IMR-90 (cell line): ENCODE data around the gene NBEA. TPM values are rescaled to one million over a fixed set of nuclear protein-coding genes. Genes with fewer than 3 reads are reported as not detected.

Experiments used
- ATAC-seq: fragments of 200-7000 bp; cut with Tn5 transposase; 2 replicates; pipeline ENCODE4 v1.9.1; 2020; ENCODE audit warnings: low read depth, mild to moderate bottlenecking, moderate library complexity
- BruUV-seq: library from RNA; stranded (reverse); fragments of 400-500 nt; replicated peaks from 2 replicates; lab custom pipeline; 2021; lab: Mats Ljungman, UMichigan
- CTCF ChIA-PET: fragments of 300-600 bp; formaldehyde crosslinking; extraction: SDS; loops from one replicate; lab custom pipeline; 2021; ENCODE audit warnings: antibody characterized with exemption; lab: Yijun Ruan, JAX
- POLR2A ChIA-PET: fragments of 300-600 bp; sonication (Branson Sonifier 250); formaldehyde crosslinking; loops from one replicate; lab custom pipeline; 2022; ENCODE audit warnings: antibody characterized with exemption; ENCODE audit not compliant: unreplicated experiment; lab: Charles Lee
- DNase-seq: peaks from one replicate; pipeline ENCODE4 v3.0.0; 2013
- H2AFZ ChIP-seq: replicated peaks from 2 replicates; pipeline ENCODE3; 2013; ENCODE audit warnings: low read length, mild to moderate bottlenecking; ENCODE audit not compliant: poor library complexity
- H2AK5ac ChIP-seq: 2 replicates; pipeline ENCODE4 v1.6.1; 2013; ENCODE audit warnings: low read depth, low read length, inconsistent platforms
- H2AK9ac ChIP-seq: replicated peaks from 2 replicates; pipeline ENCODE3; 2013; ENCODE audit warnings: mild to moderate bottlenecking, low read depth, low read length, moderate library complexity; ENCODE audit not compliant: poor library complexity
- H2BK120ac ChIP-seq: 2 replicates; pipeline ENCODE4 v1.6.1; 2013; ENCODE audit warnings: low read depth, low read length, inconsistent platforms
- H2BK15ac ChIP-seq: 3 replicates; pipeline ENCODE4 v1.6.1; 2013; ENCODE audit warnings: low read depth, low read length, inconsistent platforms
- H2BK20ac ChIP-seq: 2 replicates; pipeline ENCODE4 v1.6.1; 2013; ENCODE audit warnings: low read depth, mild to moderate bottlenecking, inconsistent platforms, low read length, moderate library complexity
- H2BK5ac ChIP-seq: 2 replicates; pipeline ENCODE4 v1.6.1; 2013; ENCODE audit warnings: mild to moderate bottlenecking, low read depth, low read length, inconsistent platforms; ENCODE audit not compliant: poor library complexity, severe bottlenecking
- H3K14ac ChIP-seq: replicated peaks from 2 replicates; pipeline ENCODE4 v1.6.1; 2013; ENCODE audit warnings: low read depth, low read length, inconsistent platforms
- H3K18ac ChIP-seq: 2 replicates; pipeline ENCODE4 v1.6.1; 2013; ENCODE audit warnings: low read depth, low read length, control low read depth
- H3K23ac ChIP-seq: 2 replicates; pipeline ENCODE4 v1.6.1; 2013; ENCODE audit warnings: low read depth, low read length, inconsistent platforms
- H3K27ac ChIP-seq: 2 replicates; pipeline ENCODE4 v1.5.1; 2013; ENCODE audit warnings: mild to moderate bottlenecking, control low read depth, low read length; ENCODE audit not compliant: insufficient read depth
- H3K27me3 ChIP-seq: 2 replicates; pipeline ENCODE4 v1.6.1; 2013; ENCODE audit warnings: low read length; ENCODE audit not compliant: control insufficient read depth, insufficient read depth
- H3K36me3 ChIP-seq: 2 replicates; pipeline ENCODE4 v1.6.1; 2013; ENCODE audit warnings: low read length, mixed read lengths; ENCODE audit not compliant: control insufficient read depth, insufficient read depth
- H3K4ac ChIP-seq: 2 replicates; pipeline ENCODE4 v1.6.1; 2013; ENCODE audit warnings: low read depth, low read length, inconsistent platforms
- H3K4me1 ChIP-seq: 2 replicates; pipeline ENCODE4 v1.6.1; 2013; ENCODE audit warnings: low read length, mixed read lengths; ENCODE audit not compliant: control insufficient read depth, insufficient read depth
- H3K4me2 ChIP-seq: 2 replicates; pipeline ENCODE4 v1.6.1; 2013; ENCODE audit warnings: low read depth, mild to moderate bottlenecking, control low read depth, low read length, moderate library complexity
- H3K4me3 ChIP-seq: 2 replicates; pipeline ENCODE4 v1.5.1; 2013; ENCODE audit warnings: low read depth, mild to moderate bottlenecking, control low read depth, low read length, moderate library complexity; ENCODE audit not compliant: insufficient read depth
- H3K56ac ChIP-seq: 2 replicates; pipeline ENCODE4 v1.6.1; 2013; ENCODE audit warnings: low read length, inconsistent platforms; ENCODE audit not compliant: insufficient read depth; ENCODE audit errors: extremely low read depth
- H3K79me1 ChIP-seq, 2 experiments: 2 replicates each; pipeline ENCODE4 v1.6.1; 2013; ENCODE audit warnings: low read length in 2 of 2, inconsistent platforms in 1 of 2, low read depth in 1 of 2
- H3K9ac ChIP-seq: 2 replicates; pipeline ENCODE4 v1.6.1; 2013; ENCODE audit warnings: low read depth, low read length, control low read depth
- H3K9me1 ChIP-seq: 2 replicates; pipeline ENCODE4 v1.6.1; 2013; ENCODE audit warnings: low read length, inconsistent platforms; ENCODE audit not compliant: insufficient read depth
- H3K9me3 ChIP-seq: 2 replicates; pipeline ENCODE4 v1.6.1; 2013; ENCODE audit warnings: low read length; ENCODE audit not compliant: control insufficient read depth, insufficient read depth
- H4K20me1 ChIP-seq: 2 replicates; pipeline ENCODE4 v1.6.1; 2013; ENCODE audit warnings: low read length, inconsistent platforms; ENCODE audit not compliant: insufficient read depth
- H4K5ac ChIP-seq: 2 replicates; pipeline ENCODE4 v1.6.1; 2013; ENCODE audit warnings: mild to moderate bottlenecking, low read depth, low read length, control low read depth
- H4K8ac ChIP-seq, 2 experiments: 2 replicates each; pipeline ENCODE4 v1.6.1; 2013; ENCODE audit warnings: low read depth in 2 of 2, low read length in 2 of 2, control low read depth in 1 of 2, inconsistent platforms in 1 of 2
- H4K91ac ChIP-seq: 2 replicates; pipeline ENCODE4 v1.6.1; 2013; ENCODE audit warnings: low read depth, low read length, inconsistent platforms; ENCODE audit not compliant: insufficient read depth
- BHLHE40 ChIP-seq: fragments of 150-350 bp; IDR thresholded peaks from 2 replicates; pipeline ENCODE4 v1.6.1; 2016; ENCODE audit warnings: mild to moderate bottlenecking, low read depth, low read length
- CEBPB ChIP-seq: IDR thresholded peaks from 2 replicates; pipeline ENCODE4 v1.6.1; 2012; ENCODE audit warnings: low read depth, low read length, improper control_type of control experiment
- CHD1 ChIP-seq: IDR thresholded peaks from 2 replicates; pipeline ENCODE4 v1.6.1; 2012; ENCODE audit warnings: low read depth, low read length, improper control_type of control experiment
- CTCF ChIP-seq: conservative IDR thresholded peaks from 2 replicates; pipeline ENCODE4 v1.5.1; 2012; ENCODE audit warnings: mild to moderate bottlenecking, low read depth, low read length, improper control_type of control experiment
- ELK1 ChIP-seq: fragments of 150-350 bp; IDR thresholded peaks from 2 replicates; pipeline ENCODE4 v1.6.1; 2016; ENCODE audit warnings: low read depth, mild to moderate bottlenecking, low read length, moderate library complexity, borderline replicate concordance
- FOS ChIP-seq: fragments of 150-350 bp; IDR thresholded peaks from 2 replicates; pipeline ENCODE4 v1.6.1; 2016; ENCODE audit warnings: low read depth, low read length
- MAZ ChIP-seq: IDR thresholded peaks from 2 replicates; pipeline ENCODE4 v1.6.1; 2012; ENCODE audit warnings: low read depth, mild to moderate bottlenecking, low read length, improper control_type of control experiment, moderate library complexity, borderline replicate concordance
- MXI1 ChIP-seq: IDR thresholded peaks from 2 replicates; pipeline ENCODE4 v1.6.1; 2012; ENCODE audit warnings: low read depth, mild to moderate bottlenecking, low read length, moderate library complexity, borderline replicate concordance
- NFE2L2 ChIP-seq: fragments of 150-350 bp; IDR thresholded peaks from 2 replicates; pipeline ENCODE4 v1.6.1; 2016; ENCODE audit warnings: low read depth, mild to moderate bottlenecking, low read length
- POLR2A ChIP-seq: IDR thresholded peaks from 2 replicates; pipeline ENCODE4 v1.6.1; 2012; ENCODE audit warnings: mild to moderate bottlenecking, low read depth, low read length
- RAD21 ChIP-seq: IDR thresholded peaks from 2 replicates; pipeline ENCODE4 v1.6.1; 2012; ENCODE audit warnings: low read length, improper control_type of control experiment
- RCOR1 ChIP-seq: IDR thresholded peaks from 2 replicates; pipeline ENCODE4 v1.6.1; 2012; ENCODE audit warnings: mild to moderate bottlenecking, low read length, improper control_type of control experiment; ENCODE audit not compliant: insufficient replicate concordance
- RFX5 ChIP-seq: IDR thresholded peaks from 2 replicates; pipeline ENCODE4 v1.8.0; 2012; ENCODE audit warnings: low read depth, mild to moderate bottlenecking, low read length, moderate library complexity
- SMC3 ChIP-seq: fragments of 150-350 bp; IDR thresholded peaks from 2 replicates; pipeline ENCODE4 v1.6.1; 2016; ENCODE audit warnings: low read depth, mild to moderate bottlenecking, antibody characterized with exemption, low read length, moderate library complexity
- USF2 ChIP-seq: fragments of 150-350 bp; IDR thresholded peaks from 2 replicates; pipeline ENCODE4 v1.6.1; 2017; ENCODE audit warnings: mild to moderate bottlenecking, antibody characterized with exemption, low read length, low read depth
- WGBS, 2 experiments: methylation state at CpG; one replicate each; pipeline versions ENCODE4 v1.1.5 to v1.1.7; 2013; ENCODE audit warnings: missing lambda C conversion rate in 2 of 2; ENCODE audit not compliant: insufficient read length in 1 of 2; ENCODE audit errors: extremely low coverage in 2 of 2; 5-methylcytosine and 5-hydroxymethylcytosine counted together
- dilution Hi-C: fragments of 300-500 bp; cut with HindIII; formaldehyde crosslinking; loops from one replicate; pipeline ENCODE4 v1.14.3; 2018; ENCODE audit warnings: low sequenced_read_pairs; ENCODE audit not compliant: unreplicated experiment
- in situ Hi-C: fragments of 300-500 bp; cut with MboI; formaldehyde crosslinking; loops from 3 replicates; pipeline ENCODE4 v1.14.3; 2019; ENCODE audit warnings: low sequenced_read_pairs, inconsistent platforms, mixed read lengths
- intact Hi-C: fragments of 100-400 bp; cut with micrococcal nuclease; formaldehyde crosslinking; loops from 2 replicates; pipeline ENCODE4 v1.10.0; 2022
- polyA plus RNA-seq, 3 experiments: library from polyadenylated mRNA; depleted of rRNA; stranded (reverse); fragments of >200 nt; gene quantifications; 2 replicates each; pipeline ENCODE4 v1.2.3, GENCODE V29; 2012; ENCODE audit warnings: low replicate concordance in 1 of 3
- total RNA-seq: library from RNA; depleted of rRNA; stranded (reverse); fragments of >200 nt; gene quantifications from 2 replicates; pipeline ENCODE4 v1.2.3, GENCODE V29; 2012

The NBEA gene
- total and polyA plus RNA-seq, 2 of the 4 experiments (the other 2 are of a cell fraction) = 0.82 to 2.2 TPM

GRCh38 chr13:35534343-35534742, 592.3 kb downstream of the NBEA start:
- no peak overlapping the region for H3K23ac ChIP-seq
- no peak overlapping the region for H3K4me2 ChIP-seq
- no peak overlapping the region for H2AK5ac ChIP-seq
- no peak overlapping the region for H4K8ac ChIP-seq
- no peak for DNase-seq
- intact Hi-C loops = no loop called here
- H3K4me3 ChIP-seq = no peak overlapping the region
- no peaks in the 10 kb centered on the region for H4K20me1 ChIP-seq
- no peak overlapping the region for H2BK120ac ChIP-seq
- no peak overlapping the region for H2AK9ac ChIP-seq
- TF ChIP-seq RFX5 (no peak), CHD1 (no peak), MXI1 (no peak), RCOR1 (no peak), POLR2A (no peak), SMC3 (no peak), RAD21 (no peak), ELK1 (no peak), FOS (no peak), MAZ (no peak), BHLHE40 (no peak), CEBPB (no peak), NFE2L2 (no peak), USF2 (no peak), CTCF (no peak)
- H2BK15ac ChIP-seq = no peak overlapping the region
- dilution Hi-C loops = no loop called here
- CTCF ChIA-PET = interaction anchor here (0.6 kb wide), 1 partner anchor 18 kb away, joined by 3 read pairs; no protein-coding TSS in a partner anchor
- no peak overlapping the region for H2BK5ac ChIP-seq
- H3K27ac ChIP-seq = no peak overlapping the region
- H3K9me3 ChIP-seq = no peaks in the 10 kb centered on the region
- H3K56ac ChIP-seq = no peak overlapping the region
- no peaks in the 10 kb centered on the region for H3K79me1 ChIP-seq
- BruUV-seq = no TSS peak
- POLR2A ChIA-PET = no interaction called here
- H4K91ac ChIP-seq = no peak overlapping the region
- no peaks in the 10 kb centered on the region for H3K36me3 ChIP-seq
- no peak overlapping the region for H4K5ac ChIP-seq
- H3K14ac ChIP-seq = no peak overlapping the region
- H3K4ac ChIP-seq = no peak overlapping the region
- no peak for ATAC-seq
- no peaks in the 10 kb centered on the region for H3K4me1 ChIP-seq
- no peak overlapping the region for H2AFZ ChIP-seq
- H3K9me1 ChIP-seq = no peaks in the 10 kb centered on the region
- WGBS, 2 experiments = no CpG with 5 or more reads among the region's 1 CpG
- no peak overlapping the region for H3K18ac ChIP-seq
- H2BK20ac ChIP-seq = no peak overlapping the region
- no peaks in the 10 kb centered on the region for H3K27me3 ChIP-seq
- in situ Hi-C loops = no loop called here
- H3K9ac ChIP-seq = no peak overlapping the region
